HG02970 (cell line): ENCODE results near the gene SH2B2.
"Not testable (repeated sequence)": the region's sequence is repeated elsewhere in the genome, so short reads cannot be mapped to it uniquely, and the experiment has no call there.

ENCODE experiments used
- ATAC-seq: cut with Tn5 transposase; IDR thresholded peaks from one replicate; pipeline ENCODE4 v1.9.1; 2021; ENCODE audit warnings: mild to moderate bottlenecking, moderate library complexity, moderate number of reproducible peaks; ENCODE audit not compliant: unreplicated experiment, low FRiP score

The SH2B2 gene

GRCh38 chr7:102284891-102285539 is 1.7 kb upstream of the SH2B2 start:
- ATAC-seq = no peak

GRCh38 chr7:102285540-102286236 is 980 bp upstream of the SH2B2 start:
- ATAC-seq = no peak

- ATAC-seq = no peak
Measured at GRCh38 chr7:102287111-102287980, 678 bp downstream of the SH2B2 start.

- no peak for ATAC-seq
Measured at GRCh38 chr7:102287981-102288278, 1.3 kb downstream of the SH2B2 start.

GRCh38 chr7:102288285-102288930 is 1.7 kb downstream of the SH2B2 start:
- no peak for ATAC-seq

GRCh38 chr7:102289057-102289456 is 2.4 kb downstream of the SH2B2 start:
- no peak for ATAC-seq

- ATAC-seq = no peak
Measured at GRCh38 chr7:102291056-102291915, 4.6 kb downstream of the SH2B2 start.

GRCh38 chr7:102291916-102292267 is 5.2 kb downstream of the SH2B2 start:
- ATAC-seq = no peak

- ATAC-seq = no peak
Measured at GRCh38 chr7:102292813-102293798, 6.4 kb downstream of the SH2B2 start.

GRCh38 chr7:102294589-102294988 is 7.9 kb downstream of the SH2B2 start:
- ATAC-seq = no peak

GRCh38 chr7:102295346-102296178 is 8.9 kb downstream of the SH2B2 start:
- ATAC-seq = no peak

GRCh38 chr7:102296179-102296438 is 9.4 kb downstream of the SH2B2 start:
- no peak for ATAC-seq

GRCh38 chr7:102296514-102296913 is 9.8 kb downstream of the SH2B2 start:
- no peak for ATAC-seq

- ATAC-seq = no peak
Measured at GRCh38 chr7:102297487-102298218, 11.0 kb downstream of the SH2B2 start.

- no peak for ATAC-seq
Measured at GRCh38 chr7:102300643-102301221, 14.1 kb downstream of the SH2B2 start.

GRCh38 chr7:102301367-102301766 is 14.7 kb downstream of the SH2B2 start:
- ATAC-seq = not testable (repeated sequence)

- ATAC-seq = no peak
Measured at GRCh38 chr7:102302025-102302424, 15.4 kb downstream of the SH2B2 start.
